Esophagus mucosa (tissue), 1 donor: Measurements from ENCODE around the gene BLMH. TPM values are rescaled to one million over a fixed set of nuclear protein-coding genes. Genes with fewer than 3 reads are reported as not detected.
A peak's percentile ranks its signal among the peaks of the same experiment; 100 is the strongest.

Source experiments
- ATAC-seq: fragments of 200-7000 bp; cut with Tn5 transposase; one replicate; pipeline ENCODE4 v1.9.1; 2020
- total RNA-seq: library from RNA; stranded (reverse); gene quantifications from one replicate; pipeline ENCODE4 v1.2.4, GENCODE V29; 2023
- donor health status: DM: yes; HTN: yes; CAD: no.

BLMH gene
- total RNA-seq, 1 donor from 2014 or later: 25.4 TPM

DNA sequence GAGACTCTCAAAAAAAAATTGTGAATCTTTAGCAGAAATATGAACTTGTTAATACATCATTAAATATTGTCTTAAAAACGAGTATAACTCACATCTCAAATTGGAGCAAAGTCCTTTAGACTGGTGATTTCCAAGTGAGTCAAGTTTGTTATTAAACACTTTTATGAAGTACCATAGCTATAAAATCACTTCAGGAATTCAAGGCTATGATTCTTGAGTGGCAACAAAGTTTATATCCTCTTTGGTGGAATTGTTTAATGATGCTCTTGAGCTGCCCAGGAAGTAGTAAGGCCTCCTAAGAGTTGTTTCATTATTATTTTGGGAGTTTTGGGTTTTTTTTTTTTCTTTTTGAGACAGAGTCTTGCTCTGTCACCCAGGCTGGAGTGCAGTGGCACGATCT, 16.7 kb upstream of the BLMH start:
- ATAC-seq: no peak

DNA sequence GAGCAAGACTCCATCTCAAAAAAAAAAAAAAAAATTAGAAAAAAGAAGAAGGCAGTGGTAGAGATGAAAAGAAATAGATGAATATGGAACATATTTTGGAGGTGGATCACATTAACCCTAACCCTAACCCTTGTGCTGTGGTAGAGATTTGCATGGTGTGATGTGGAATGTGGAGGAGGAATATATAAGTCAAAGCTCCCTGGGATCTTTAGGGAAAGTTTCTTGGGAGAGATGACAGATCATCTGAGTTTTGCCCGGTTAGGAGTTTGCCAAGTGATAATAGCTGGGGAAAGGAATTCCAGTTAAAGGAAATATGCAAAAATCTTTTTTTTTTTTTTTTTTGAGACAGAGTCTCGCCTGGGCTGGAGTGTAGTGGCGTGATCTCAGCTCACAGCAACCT, 13.0 kb upstream of the BLMH start:
- no peak for ATAC-seq

DNA sequence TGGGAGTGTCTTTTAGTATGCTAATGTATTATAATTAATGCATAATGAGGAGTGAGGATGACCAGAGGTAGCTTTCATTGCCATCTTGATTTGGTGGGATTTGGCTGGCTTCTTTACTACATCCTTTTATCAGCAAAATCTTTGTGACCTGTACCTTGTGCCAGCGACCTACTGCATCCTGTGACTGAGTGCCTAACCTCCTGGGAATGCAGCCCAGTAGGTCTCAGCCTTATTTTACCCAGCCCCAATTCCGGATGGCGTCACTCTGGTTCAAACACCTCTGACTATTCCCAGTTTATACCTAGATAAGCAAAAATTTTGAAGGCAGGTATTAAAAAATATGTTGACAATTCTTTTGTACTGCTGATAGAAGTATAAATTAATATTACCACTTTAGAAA, 10.5 kb upstream of the BLMH start:
- ATAC-seq: no peak

DNA sequence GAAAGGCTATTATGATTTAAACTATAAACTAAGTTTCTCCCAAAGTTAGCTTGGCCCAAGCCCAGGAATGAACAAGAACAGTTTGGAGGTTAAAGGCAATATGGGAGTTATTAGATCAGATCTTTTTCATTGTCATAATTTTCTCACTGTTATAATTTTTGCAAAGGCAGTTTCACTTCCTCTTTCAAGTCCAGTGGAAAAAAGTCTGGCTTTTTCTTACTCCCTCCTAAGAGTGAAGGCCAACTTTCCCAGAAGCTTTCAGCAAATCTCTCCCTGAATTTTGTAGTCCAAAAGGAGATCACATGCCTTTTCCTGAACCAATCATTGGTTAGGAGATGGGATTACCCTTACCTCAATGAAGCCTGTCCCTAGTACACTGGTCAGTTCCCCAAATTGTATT, 9.1 kb upstream of the BLMH start:
- ATAC-seq: no peak

DNA sequence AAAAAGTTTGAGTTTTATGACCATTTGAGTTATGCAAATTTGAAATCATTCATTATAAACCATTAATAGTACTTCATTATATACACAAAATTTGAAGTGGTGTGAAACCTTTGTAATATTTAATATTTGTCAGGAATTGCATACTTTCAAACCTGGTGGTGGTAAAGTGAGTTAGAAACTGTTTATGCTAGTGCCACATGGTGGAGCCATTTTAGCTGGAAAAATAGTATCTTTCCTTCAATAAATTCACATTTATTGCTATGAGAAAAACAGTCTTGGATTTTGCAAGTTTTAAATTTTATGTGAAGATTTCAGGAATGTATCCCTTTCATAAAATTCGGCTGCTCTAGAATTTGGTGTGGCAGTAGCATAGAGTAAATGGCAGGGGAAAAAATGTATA, 7.3 kb upstream of the BLMH start:
- no peak for ATAC-seq

DNA sequence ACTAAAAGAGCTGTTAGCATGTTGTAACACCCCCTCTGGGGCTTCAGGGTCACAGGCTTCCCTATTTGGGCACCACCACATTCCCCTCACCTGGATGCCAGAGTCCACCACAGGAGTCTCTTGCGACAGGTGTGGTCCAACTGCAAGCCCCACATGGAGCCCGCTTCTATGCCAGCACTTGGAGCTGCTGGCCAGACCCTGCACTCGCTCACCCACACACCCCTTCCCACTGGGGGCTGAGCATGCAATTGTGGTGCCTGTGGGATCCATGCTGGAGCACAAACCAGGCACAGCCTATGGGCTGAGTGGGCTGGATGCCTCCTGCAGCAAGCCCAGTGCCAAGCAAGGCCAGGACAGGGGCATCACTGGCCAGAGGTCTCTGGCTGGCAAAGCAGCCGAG, 6.0 kb upstream of the BLMH start:
- peak; percentile 20 for ATAC-seq

DNA sequence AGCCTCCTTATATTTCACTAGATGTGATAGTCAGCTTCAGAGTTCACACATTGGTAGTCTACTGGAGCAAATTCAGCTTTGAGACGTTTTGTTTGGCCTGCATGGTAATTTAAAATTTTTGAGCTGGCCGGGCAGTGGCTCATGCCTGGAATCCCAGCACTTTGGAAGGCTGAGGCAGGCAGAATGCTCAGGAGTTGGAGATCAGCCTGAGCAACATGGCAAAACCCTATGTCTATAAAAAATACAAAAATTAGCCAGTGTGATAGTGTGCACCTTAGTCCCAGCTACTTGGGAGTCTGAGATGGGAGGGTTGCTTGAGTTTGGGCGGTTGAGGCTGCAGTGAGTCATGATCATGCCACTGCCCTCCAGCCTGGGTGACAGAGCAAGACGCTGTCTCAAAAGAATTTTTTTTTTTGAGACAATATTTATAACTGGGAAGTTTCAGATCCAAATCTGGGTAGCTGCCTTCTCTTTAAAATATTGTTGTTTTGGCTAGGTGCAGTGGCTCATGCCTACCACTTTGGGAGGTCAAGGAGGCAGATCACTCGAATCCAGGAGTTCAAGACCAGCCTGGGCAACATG, 4.8 kb upstream of the BLMH start:
- no peak for ATAC-seq

DNA sequence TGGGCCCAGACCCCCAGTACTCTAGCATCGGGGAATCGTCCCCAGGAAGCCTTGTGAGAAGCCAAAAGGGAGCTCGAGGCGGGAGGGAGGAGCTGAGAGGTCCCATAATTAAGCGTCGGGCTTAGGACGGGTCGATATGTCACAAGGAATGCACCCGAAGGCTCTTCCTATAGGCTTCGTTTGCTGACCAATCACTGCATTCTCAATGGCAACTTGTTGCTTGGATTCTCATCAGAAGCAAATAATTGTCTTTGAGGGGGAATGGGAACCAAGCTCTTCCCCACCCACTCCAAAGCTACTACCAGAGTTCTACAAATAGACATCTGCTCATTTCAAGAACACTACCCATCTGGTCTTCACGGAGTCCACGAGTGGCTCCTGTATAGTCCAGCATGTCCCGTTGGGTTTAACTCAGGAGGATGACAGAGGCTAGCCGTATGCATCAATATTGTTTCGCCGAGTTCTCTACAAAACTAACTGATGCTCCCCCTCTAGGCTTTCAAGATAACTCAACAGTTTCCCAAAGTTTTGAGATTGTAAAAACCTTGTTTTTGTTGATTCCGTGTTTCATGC, 628 bp upstream of the BLMH start:
- no peak for ATAC-seq

DNA sequence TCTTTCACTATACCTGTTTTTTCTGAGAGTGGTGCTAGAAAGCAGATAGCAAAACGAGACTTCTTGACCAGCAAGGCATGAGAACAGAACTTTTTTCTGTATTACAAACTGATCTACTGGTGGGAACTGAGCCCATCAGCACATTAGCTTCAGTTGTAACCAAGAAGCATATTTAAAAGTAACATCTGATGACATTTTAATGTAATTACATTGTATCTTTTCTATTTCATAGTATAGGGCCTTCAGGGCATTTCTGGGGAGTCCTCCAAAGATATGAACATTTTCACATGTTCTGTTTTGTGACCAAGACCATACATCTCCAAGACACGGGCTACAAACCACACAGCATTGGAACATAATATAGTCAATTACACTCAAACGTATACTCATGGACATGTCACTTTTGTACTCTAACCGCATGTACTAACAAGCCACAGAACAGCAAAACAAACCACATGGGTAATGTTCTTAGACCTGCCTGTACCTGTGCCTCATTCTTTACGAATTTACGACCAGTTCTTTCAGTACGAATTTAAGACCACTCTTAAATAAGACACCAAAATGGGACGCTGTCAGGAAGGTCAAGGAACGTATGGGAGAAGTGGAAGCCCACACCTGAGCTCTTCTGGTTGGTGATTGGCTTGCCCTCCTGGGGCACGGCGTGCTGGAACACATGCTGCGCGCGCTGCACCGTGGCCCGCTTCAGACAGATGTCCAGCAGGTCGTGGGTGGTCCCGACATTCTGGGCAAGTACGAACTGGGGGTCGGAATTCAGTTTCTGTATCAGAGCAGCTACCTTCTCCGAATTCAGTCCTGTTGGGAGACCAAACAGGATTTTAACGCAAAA, 825 bp downstream of the BLMH start:
- peak; percentile 64 for ATAC-seq

DNA sequence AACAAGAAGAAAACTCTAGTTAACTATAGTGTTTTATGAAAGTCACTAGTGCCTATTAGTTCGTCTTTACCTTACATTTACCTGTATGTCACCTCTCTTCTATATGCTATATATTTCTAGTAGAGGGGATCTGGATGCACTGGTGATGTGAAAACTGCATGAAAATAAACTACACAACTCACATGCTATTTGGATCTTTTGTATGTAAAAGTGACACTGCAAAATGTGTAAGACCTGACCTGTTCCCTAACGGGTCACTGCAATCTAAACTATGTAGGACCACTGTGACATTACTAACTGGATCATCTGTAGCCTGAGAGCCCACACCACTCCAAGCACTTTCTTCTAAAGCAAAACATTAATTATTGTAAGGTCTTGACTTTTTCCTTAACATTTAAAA, 1.7 kb downstream of the BLMH start:
- no peak for ATAC-seq

DNA sequence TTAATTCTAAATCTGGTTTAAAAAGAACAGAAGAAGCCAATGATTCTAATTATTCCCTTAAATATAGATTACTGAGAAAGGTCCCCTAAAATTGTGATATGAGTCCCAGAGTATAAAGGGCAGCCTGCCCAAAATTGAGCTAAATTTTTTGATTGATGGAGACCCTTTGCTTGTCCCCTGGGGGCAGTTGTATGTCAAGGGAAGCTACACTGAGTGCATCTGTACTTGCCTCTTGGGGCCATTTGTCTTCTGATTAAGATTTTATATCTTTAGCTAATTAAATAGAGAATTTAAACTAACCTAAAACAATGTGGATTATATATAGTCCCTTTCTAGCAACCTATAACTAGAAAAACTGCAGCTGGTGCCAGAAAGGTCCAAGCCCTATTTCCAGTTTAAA, 12.6 kb downstream of the BLMH start:
- no peak for ATAC-seq

DNA sequence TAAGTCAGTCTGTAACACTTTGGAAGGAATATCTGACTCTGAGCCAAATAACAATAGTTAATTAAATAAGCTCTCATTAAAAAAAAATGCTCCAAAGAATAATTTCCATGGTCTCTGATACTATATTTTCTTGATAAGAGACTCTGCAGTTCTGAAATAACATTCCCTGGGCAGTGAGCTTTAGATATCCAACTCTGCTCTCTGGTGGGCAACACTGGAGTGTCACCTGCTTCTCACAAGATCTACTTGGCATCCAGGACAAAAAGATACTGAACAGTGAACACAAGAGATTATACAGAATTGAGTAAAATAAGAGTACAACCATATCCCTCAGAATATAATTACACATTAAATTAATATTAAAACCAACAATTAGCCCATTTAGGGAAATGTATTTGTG, 13.7 kb downstream of the BLMH start:
- no peak for ATAC-seq

DNA sequence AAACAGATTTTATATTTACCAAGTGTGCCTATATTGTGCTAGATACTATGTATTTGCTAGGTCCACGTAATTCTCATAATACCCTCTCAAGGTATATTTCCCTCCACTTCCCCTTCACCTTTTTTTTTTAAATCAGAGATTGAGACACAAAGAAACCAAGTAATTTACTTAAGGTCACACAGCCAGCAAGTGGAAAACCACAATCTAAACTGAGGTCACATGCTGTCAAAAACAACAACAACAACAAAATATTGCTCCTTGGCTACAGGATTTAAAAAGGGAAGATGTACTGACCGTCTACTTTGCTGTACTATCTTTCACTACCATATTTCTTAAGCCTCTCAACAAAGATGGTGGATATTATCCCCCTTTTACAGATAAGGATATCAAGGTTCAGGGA, 15.8 kb downstream of the BLMH start:
- ATAC-seq: no peak

DNA sequence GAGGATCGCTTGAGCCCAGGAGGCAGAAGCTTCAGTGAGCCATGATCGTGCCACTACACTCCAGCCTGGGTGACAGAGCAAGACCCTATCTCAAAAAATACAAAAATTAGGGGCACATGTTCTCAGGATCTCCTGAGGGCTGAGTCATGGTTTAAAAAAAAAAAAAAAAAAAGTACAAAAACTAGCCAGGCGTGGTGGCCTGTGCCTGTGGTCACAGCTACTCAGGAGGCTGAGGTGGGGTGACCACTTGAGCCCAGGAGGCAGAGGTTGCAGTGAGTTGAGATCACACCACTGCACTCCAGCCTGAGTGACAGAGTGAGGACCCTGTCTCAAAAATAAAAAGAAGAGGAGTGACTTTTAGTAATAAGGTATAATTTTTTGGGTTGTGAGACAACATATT, 16.9 kb downstream of the BLMH start:
- no peak for ATAC-seq

DNA sequence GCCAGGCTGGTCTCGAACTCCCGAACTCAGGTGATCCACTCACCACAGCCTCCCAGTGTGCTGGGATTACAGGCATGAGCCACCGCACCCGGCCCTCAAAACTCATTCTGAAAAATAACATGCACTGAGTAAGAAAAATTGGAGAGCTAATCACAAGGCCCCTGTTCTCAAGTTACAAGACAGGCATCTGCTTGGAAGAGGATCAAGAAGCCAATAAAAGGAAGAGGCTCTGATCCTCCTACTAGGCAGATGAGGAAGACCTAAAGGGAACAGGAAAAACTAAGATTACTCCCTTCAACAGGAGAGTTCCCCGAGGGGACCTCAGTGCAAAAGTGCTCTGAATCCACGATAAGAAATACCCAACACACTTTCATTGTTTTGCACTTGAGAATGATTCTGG, 18.4 kb downstream of the BLMH start:
- ATAC-seq: no peak

DNA sequence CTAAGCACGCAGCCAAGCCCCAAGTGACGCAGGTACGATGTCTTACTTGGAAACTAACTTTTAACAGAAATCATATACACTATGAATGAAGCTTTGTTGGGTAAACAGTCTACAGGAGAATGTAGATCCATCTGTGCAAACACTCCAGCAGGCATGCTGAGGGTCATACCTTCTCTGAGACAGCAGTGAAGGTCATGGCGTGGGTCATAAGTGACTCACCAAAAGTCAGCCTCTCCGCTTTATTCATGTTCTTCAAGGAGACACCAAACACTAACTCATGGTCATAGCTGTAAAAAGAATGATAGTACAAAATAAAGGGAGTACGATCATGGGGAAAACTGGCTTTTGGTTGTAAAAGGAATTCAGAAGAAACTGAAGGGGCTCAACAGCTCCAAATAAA, 20.6 kb downstream of the BLMH start:
- ATAC-seq: no peak

DNA sequence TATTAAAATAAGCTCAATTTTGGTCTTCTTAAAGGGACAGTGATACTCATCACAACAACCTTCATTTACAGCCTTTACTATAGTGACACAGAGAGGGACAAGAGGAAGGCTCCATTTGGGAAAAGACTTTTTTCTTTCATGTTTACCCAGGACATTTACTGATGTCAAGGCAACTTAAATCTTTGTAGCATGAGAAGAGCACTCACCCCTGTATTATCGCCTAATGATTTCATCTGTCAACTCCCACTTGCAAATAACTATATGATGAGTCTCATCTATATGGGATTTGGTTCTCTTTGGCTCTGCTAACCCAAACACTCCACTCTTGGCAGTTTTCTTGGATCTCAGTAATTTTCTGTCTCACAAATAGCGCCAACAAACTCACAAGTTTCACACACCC, 24.1 kb downstream of the BLMH start:
- no peak for ATAC-seq

DNA sequence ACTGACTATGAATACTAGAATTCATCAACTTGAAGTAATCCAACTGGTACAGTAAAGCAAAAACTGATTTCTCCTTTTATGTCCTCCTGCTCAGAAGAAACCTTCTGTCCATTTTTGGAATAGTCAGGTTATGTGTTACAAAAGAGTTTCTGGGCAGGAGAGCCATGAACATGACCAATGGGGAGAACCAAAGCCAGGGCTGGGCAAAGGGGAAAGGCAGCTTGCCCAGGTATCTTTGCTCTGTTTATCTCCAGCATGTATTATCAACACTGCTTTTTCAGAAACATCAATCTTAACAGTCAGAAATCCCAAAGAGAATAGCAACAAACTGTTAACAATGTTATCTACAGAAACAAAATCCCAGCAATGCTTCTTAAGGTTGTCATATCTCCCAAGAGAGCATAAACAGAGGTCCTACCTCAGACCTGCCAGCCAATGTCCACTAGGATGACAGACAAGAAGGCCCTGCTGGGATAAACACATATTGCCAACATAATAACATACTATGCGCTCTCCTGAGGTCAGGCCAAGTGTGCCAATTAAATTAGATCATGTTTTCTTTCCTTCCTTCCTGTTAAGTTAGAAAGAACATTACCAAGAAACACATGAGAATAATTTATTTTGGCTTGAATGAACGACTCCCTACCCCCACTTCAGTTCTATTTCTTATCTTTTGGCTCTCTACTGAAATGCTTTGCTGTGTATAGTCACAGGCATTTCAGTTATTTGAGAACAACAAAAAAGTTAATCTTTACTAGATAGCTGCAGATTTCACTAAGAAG, 28.0 kb downstream of the BLMH start:
- ATAC-seq: no peak

DNA sequence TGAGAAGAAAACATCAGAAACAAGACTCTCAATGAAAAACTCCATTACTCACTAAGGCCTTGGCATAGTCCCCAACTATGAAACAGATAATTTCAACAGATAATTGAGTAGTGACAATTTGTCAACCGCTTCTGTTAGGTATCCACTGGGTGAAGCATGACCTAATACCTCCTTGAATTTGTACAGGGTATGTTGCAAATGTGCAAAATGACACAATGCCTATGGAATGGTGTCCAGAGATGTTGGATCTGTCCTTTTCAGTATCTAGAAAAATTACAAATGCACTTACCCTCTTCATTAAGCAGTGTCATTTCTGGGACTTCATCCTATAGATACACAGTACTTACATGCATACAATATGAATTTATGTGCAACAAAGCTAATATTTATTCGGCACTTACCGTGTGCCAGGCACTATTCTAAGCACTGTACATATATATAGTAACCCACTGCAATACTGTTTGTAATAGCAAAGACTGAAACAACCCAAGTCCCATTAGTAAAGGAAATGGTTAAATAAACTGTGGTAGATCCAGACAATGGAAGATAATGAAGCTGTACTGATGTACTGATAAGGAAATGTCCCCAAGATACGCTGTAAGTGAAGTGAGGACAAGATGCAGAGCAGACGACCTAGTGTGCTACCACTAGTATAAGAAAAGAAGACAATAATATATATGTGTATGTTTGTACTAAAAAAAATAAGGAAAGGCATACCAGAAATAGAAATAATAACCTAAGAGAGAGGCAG, 34.8 kb downstream of the BLMH start:
- no peak for ATAC-seq

DNA sequence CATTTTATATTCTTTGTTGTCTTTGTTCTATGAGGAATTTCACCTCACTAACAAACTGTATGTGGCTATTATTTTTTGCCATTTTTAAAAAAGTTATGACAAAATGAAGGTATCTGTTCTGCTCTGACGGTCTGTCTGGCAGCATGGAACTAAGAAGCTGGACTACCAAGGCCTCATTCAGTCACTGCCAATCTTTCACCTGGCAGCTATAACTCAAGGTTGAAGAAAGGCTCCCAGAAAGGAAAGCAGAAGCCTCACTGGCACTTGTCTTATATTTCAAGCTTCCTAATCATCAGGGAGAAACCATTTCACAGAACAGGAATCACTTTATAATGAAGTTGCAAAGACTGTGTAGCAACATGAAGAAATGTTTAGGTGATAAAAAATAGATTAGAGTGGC, 37.6 kb downstream of the BLMH start:
- no peak for ATAC-seq

DNA sequence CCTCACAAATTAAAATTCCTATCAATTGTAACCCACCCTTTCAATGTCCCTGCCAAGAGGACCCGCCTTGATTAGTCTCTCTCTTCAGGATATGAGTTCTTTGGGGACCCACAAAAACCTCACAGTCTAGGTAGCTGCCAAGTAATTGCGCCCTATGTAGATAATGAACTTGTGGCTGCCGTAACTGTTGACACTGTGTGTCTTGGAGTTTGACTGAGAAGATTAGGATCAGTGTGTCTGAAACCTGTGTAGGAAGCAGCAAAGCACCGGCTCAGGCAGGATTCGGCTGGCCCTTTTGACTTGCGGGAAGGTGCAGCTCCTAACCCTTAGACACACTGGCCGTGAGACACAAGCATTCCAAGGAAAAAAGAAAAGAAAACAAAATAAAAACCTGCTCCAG, 38.4 kb downstream of the BLMH start:
- ATAC-seq: no peak

DNA sequence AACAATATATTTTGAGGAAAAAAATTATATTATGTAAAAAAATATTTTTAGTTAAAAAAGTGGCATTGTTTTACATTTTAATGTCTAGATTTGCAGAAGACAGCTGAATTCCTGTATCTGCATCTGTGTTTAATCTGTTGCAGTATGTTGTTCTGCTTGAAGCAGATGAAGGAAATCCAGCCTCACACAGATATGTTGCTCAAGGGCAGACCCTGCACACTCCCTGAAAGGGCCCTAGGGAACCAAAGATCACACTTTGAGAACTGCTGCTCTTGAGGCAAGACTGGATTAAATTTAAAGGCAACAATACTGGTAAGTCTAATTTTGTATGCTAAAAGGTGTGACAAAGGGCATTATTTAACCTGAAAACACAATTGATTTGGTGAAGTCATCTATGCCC, 39.8 kb downstream of the BLMH start:
- ATAC-seq: no peak

DNA sequence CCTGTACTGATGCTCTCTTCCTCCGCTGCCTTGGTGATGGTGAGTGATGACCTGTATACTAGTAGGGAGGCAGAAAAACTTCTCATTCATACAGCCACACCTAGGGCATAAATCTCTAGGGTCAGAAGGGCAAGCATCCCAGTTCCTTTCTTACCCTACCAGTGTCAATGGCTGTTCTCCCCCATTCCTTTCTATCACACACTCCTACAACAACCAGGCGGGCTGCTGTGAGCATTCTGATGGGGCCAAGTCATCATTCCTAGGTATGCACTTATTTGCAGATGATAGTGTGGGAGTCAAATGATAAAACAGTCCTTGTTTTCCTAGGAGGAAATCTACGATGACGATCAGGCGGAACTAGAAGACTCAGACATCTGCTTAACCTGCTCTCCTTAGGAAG, 42.3 kb downstream of the BLMH start:
- ATAC-seq: no peak
